Lung (tissue), 12 donors: ENCODE measurements around the gene MYRFL. TPM values are rescaled to one million over a fixed set of nuclear protein-coding genes. Genes with fewer than 3 reads are reported as not detected.

Source experiments
- ATAC-seq: fragments of 200-7000 bp; cut with Tn5 transposase; one replicate; pipeline ENCODE4 v1.9.1; 2020; ENCODE audit warnings: moderate number of reproducible peaks; ENCODE audit not compliant: insufficient read depth, low FRiP score
- DNase-seq, 3 donors: peaks; one replicate each; pipeline ENCODE4 v3.0.0-alpha.2; 2013 to 2017
- H3K27ac ChIP-seq, 2 donors: one replicate each; pipeline ENCODE4 v1.5.1; 2013; ENCODE audit warnings: mild to moderate bottlenecking in 2 of 2, moderate library complexity in 2 of 2, control low read depth in 1 of 2, inconsistent platforms in 1 of 2, low read depth in 1 of 2, low read length in 1 of 2
- H3K27me3 ChIP-seq, 3 donors: one replicate each; pipeline ENCODE4 v1.5.1; 2013; ENCODE audit warnings: low read length in 2 of 3; ENCODE audit not compliant: control insufficient read depth in 3 of 3, insufficient read depth in 3 of 3
- H3K36me3 ChIP-seq, 4 donors: one replicate each; pipeline ENCODE4 v1.5.1; 2013; ENCODE audit warnings: low read length in 4 of 4, mild to moderate bottlenecking in 1 of 4, moderate library complexity in 1 of 4; ENCODE audit not compliant: control insufficient read depth in 4 of 4, insufficient read depth in 4 of 4
- H3K4me1 ChIP-seq, 5 donors: one replicate each; pipeline ENCODE4 v1.5.1; 2013; ENCODE audit warnings: low read length in 5 of 5, mild to moderate bottlenecking in 2 of 5, moderate library complexity in 1 of 5; ENCODE audit not compliant: control insufficient read depth in 5 of 5, insufficient read depth in 5 of 5
- H3K4me3 ChIP-seq: one replicate; pipeline ENCODE4 v1.5.1; 2013; ENCODE audit warnings: mild to moderate bottlenecking, control low read depth, moderate library complexity
- H3K9ac ChIP-seq, 2 donors: one replicate each; pipeline ENCODE4 v1.5.1; 2013; ENCODE audit warnings: low read length in 2 of 2, control low read depth in 1 of 2; ENCODE audit not compliant: insufficient read depth in 1 of 2
- H3K9me3 ChIP-seq, 4 donors: one replicate each; pipeline ENCODE4 v1.5.1; 2013; ENCODE audit warnings: low read length in 3 of 4, mild to moderate bottlenecking in 1 of 4, moderate library complexity in 1 of 4; ENCODE audit not compliant: control insufficient read depth in 4 of 4, insufficient read depth in 3 of 4
- CTCF ChIP-seq: IDR thresholded peaks from 2 replicates; pipeline ENCODE4 v1.5.1; 2012; ENCODE audit warnings: mild to moderate bottlenecking; ENCODE audit errors: control extremely low read depth, extremely low read depth
- WGBS, 2 donors: extraction: QIAGEN DNeasy Blood & Tissue Kit; methylation state at CpG; one replicate each; pipeline ENCODE4 v1.1.7; 2013; 5-methylcytosine and 5-hydroxymethylcytosine counted together
- polyA plus RNA-seq, 2 donors: library from polyadenylated mRNA; stranded (reverse); fragments of 200-250 nt; gene quantifications; one replicate each; pipeline ENCODE4 v1.2.1, GENCODE V29; 2013
- total RNA-seq, 2 donors: library from RNA; depleted of rRNA in 1 of 2; stranded (reverse); fragments of >200 nt in 1 of 2; gene quantifications; one replicate each; pipeline ENCODE4 v1.2.1, GENCODE V29; 2014 to 2021
- donor health status: control.
- donor health status: control.
- donor health status: Bipolar disorder and iron deficiency.
- donor health status: healthy.
- donor health status: DM: yes; HTN: yes; CAD: no.

Gene MYRFL
- total and polyA plus RNA-seq, 4 donors: 0.03 to 1.9 (median 0.15) TPM

GRCh38 chr12:69922999-69923398 is 98.0 kb downstream of the MYRFL start:
- Histone ChIP-seq H3K4me1 (no peaks in the 10 kb centered on the region), H3K9me3 (no peaks in the 10 kb centered on the region), H3K9ac (no peak overlapping the region), H3K36me3 (no peaks in the 10 kb centered on the region), H3K27ac (no peak overlapping the region), H3K4me3 (no peak overlapping the region), H3K27me3 (no peaks in the 10 kb centered on the region)
- no peak for TF ChIP-seq CTCF
- DNase-seq (no peak), ATAC-seq (no peak)

GRCh38 chr12:69925291-69925690 is 100.3 kb downstream of the MYRFL start:
- no peak for TF ChIP-seq CTCF
- Histone ChIP-seq H3K9me3 (no peaks in the 10 kb centered on the region), H3K9ac (no peak overlapping the region), H3K4me1 (peaks cover 0 to 4% (median 0%) of the 10 kb centered on the region in 5 donors), H3K36me3 (no peaks in the 10 kb centered on the region), H3K4me3 (no peak overlapping the region), H3K27me3 (no peaks in the 10 kb centered on the region), H3K27ac (no peak overlapping the region)
- WGBS, 2 donors: 62 to 69% methylated on average over 2 of the region's 2 CpGs
- ATAC-seq (no peak), DNase-seq (no peak)

GRCh38 chr12:69927164-69927563 is 102.1 kb downstream of the MYRFL start:
- ATAC-seq: no peak

More at GRCh38 chr12:69927164-69927563, 102.1 kb downstream of the MYRFL start:
- no peaks in the 10 kb centered on the region for H3K36me3 ChIP-seq
- H3K9me3 ChIP-seq: no peaks in the 10 kb centered on the region
- DNase-seq: no peak
- peaks cover 0 to 18% (median 3%) of the 10 kb centered on the region in 5 donors for H3K4me1 ChIP-seq
- no peak overlapping the region for H3K9ac ChIP-seq
- no peak for TF ChIP-seq CTCF
- no peak overlapping the region for H3K27ac ChIP-seq
- H3K27me3 ChIP-seq: no peaks in the 10 kb centered on the region
- no peak overlapping the region for H3K4me3 ChIP-seq
- WGBS, 2 donors: 37 to 62% methylated on average over 4 of the region's 4 CpGs
